CD8-positive, alpha-beta memory T cell (primary cell): ENCODE measurements around the gene DHX32. TPM values are rescaled to one million over a fixed set of nuclear protein-coding genes. Genes with fewer than 3 reads are reported as not detected.

Experiments
- CTCF ChIA-PET: fragments of 350-600 bp; sonication (Branson Sonifier 250); formaldehyde crosslinking; loops from one replicate; lab custom pipeline; 2021; ENCODE audit warnings: antibody characterized with exemption; lab: Charles Lee
- POLR2A ChIA-PET: fragments of 350-600 bp; sonication (Branson Sonifier 250); formaldehyde crosslinking; loops from one replicate; lab custom pipeline; 2021; ENCODE audit warnings: antibody characterized with exemption; lab: Charles Lee
- DNase-seq, 5 donors: peaks; one replicate each; pipeline versions ENCODE4 v3.0.0 to v3.0.0-alpha.2; 2020 to 2022; ENCODE audit warnings: mixed read lengths in 1 of 5
- H3K27ac ChIP-seq: one replicate; pipeline ENCODE4 v1.7.0; 2013; ENCODE audit warnings: low read depth, mild to moderate bottlenecking, low read length, moderate library complexity
- H3K27me3 ChIP-seq: 2 replicates; pipeline ENCODE4 v1.7.0; 2013; ENCODE audit warnings: low read length, mild to moderate bottlenecking; ENCODE audit not compliant: insufficient read depth, poor library complexity, severe bottlenecking
- H3K36me3 ChIP-seq: 2 replicates; pipeline ENCODE4 v1.7.0; 2013; ENCODE audit warnings: mild to moderate bottlenecking, low read length, moderate library complexity; ENCODE audit not compliant: insufficient read depth
- H3K4me1 ChIP-seq: 2 replicates; pipeline ENCODE4 v1.7.0; 2013; ENCODE audit warnings: mild to moderate bottlenecking, low read length, moderate library complexity; ENCODE audit not compliant: insufficient read depth
- H3K4me3 ChIP-seq: 2 replicates; pipeline ENCODE4 v1.7.0; 2013; ENCODE audit warnings: mild to moderate bottlenecking, low read length
- H3K9me3 ChIP-seq: 2 replicates; pipeline ENCODE4 v1.7.0; 2013; ENCODE audit warnings: mild to moderate bottlenecking, low read length
- H3K27ac Mint-ChIP-seq, 8 donors: one replicate each; pipeline ENCODE4 v1.8.0; 2020 to 2021; ENCODE audit warnings: mixed read lengths in 8 of 8, mild to moderate bottlenecking in 6 of 8, inconsistent platforms in 3 of 8, moderate library complexity in 3 of 8
- H3K27me3 Mint-ChIP-seq, 2 donors: one replicate each; pipeline ENCODE4 v1.8.0; 2020 to 2021; ENCODE audit warnings: mixed read lengths in 2 of 2, mild to moderate bottlenecking in 1 of 2, moderate library complexity in 1 of 2
- H3K36me3 Mint-ChIP-seq, 3 donors: one replicate each; pipeline ENCODE4 v1.8.0; 2020 to 2021; ENCODE audit warnings: mixed read lengths in 3 of 3, inconsistent platforms in 1 of 3, mild to moderate bottlenecking in 1 of 3
- H3K4me1 Mint-ChIP-seq, 3 donors: one replicate each; pipeline ENCODE4 v1.8.0; 2020 to 2021; ENCODE audit warnings: mixed read lengths in 3 of 3, inconsistent platforms in 1 of 3, mild to moderate bottlenecking in 1 of 3
- H3K4me3 Mint-ChIP-seq, 7 donors: one replicate each; pipeline ENCODE4 v1.8.0; 2020 to 2021; ENCODE audit warnings: mixed read lengths in 7 of 7, mild to moderate bottlenecking in 6 of 7, moderate library complexity in 4 of 7, inconsistent platforms in 2 of 7
- H3K9me3 Mint-ChIP-seq, 5 donors: one replicate each; pipeline ENCODE4 v1.8.0; 2020 to 2022; ENCODE audit warnings: mixed read lengths in 5 of 5, mild to moderate bottlenecking in 3 of 5, moderate library complexity in 2 of 5, inconsistent platforms in 1 of 5
- polyA plus RNA-seq: library from polyadenylated mRNA; unstranded; fragments of 300-500 nt; fragmentation: Illumina TruSeq; gene quantifications from one replicate; pipeline ENCODE4 v1.2.3, GENCODE V29; 2021
- total RNA-seq, 2 experiments: library from RNA; stranded (reverse); gene quantifications; one replicate each; pipeline ENCODE4 v1.2.3, GENCODE V29; 2021

Gene DHX32
- total and polyA plus RNA-seq, 3 experiments from 2014 or later: 8.4 to 11.0 (median 10.7) TPM

GRCh38 chr10:125820701-125821100 is 60.4 kb downstream of the DHX32 start:
- Mint-ChIP-seq H3K9me3 (no peaks in the 10 kb centered on the region), H3K27me3 (no peaks in the 10 kb centered on the region), H3K36me3 (peaks cover 0 to 4% (median 3%) of the 10 kb centered on the region in 3 donors), H3K4me3 (peak overlapping the region in 4 of 7 donors; percentile 2 to 87 (median 57)), H3K27ac (peak overlapping the region in 4 of 8 donors; percentile 14 to 84 (median 45)), H3K4me1 (peaks cover 17 to 38% (median 21%) of the 10 kb centered on the region in 3 donors)
- H3K4me1 ChIP-seq: peaks cover 37% of the 10 kb centered on the region
- H3K9me3 ChIP-seq: no peaks in the 10 kb centered on the region
- ChIA-PET POLR2A (no interaction called here), CTCF (no interaction called here)
- DNase-seq: no peak
- H3K4me3 ChIP-seq: no peak overlapping the region
- H3K36me3 ChIP-seq: no peaks in the 10 kb centered on the region
- H3K27me3 ChIP-seq: no peaks in the 10 kb centered on the region
- H3K27ac ChIP-seq: no peak overlapping the region

DNA sequence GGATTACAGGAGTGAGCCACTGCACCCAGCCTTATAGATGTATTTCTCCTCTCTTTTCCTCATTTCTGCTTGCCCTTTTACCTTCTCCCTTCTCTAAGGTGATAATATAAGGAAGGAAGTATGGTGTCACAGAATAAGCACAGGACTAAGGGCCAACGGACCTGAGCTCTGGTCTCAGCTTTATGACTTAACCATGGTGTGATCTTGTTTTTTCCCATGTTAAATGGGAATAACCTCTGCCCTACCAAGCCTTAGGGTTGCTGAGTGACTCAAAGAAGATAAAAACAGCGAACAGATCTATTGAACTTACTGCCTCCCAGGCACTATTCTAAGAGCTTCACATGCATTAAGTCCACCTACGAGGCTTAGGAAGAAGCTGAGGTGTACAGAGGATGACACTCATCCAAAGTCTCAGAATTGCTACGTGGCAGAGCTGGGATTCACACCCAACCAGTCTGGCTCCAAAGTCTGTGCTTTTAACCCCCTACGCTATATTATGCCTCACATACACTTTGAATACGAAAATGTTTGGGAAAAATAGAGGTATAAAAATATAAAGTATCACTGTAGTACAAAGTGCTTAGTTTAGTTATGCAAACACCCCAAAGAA is 63.6 kb downstream of the DHX32 start:
- peaks cover 4% of the 10 kb centered on the region for H3K36me3 ChIP-seq
- H3K4me3 Mint-ChIP-seq: no peak overlapping the region
- POLR2A ChIA-PET: no interaction called here

DNA sequence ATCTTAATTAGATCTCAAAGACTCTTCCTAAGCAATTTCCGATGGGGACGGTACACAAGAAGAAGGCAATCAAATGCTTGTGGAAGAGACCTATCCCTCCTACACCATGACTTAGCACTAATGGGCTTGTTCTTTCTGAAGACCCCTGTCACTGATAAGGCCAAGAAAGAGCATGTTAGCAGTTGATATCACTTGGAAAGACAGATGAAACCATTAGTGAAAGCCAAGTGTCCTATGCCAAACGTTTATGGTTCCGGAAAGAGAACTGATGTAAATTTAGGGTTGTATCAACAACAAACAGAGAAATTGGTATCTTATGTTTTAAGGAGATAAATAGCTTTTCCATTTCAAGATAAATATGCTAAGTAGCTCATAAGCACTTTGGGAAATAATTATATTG is 64.5 kb downstream of the DHX32 start:
- no peaks in the 10 kb centered on the region for H3K27me3 Mint-ChIP-seq
- ChIA-PET CTCF (no interaction called here), POLR2A (interaction anchor here (0.6 kb wide), 2 partner anchors 9 to 21 kb away, joined by 3 to 4 read pairs; no protein-coding TSS in a partner anchor)
- Histone ChIP-seq H3K9me3 (no peaks in the 10 kb centered on the region), H3K4me1 (peaks cover 11% of the 10 kb centered on the region), H3K36me3 (peaks cover 4% of the 10 kb centered on the region), H3K27ac (no peak overlapping the region), H3K27me3 (no peaks in the 10 kb centered on the region), H3K4me3 (no peak overlapping the region)
- no peaks in the 10 kb centered on the region for H3K9me3 Mint-ChIP-seq
- H3K4me3 Mint-ChIP-seq: no peak overlapping the region
- peaks cover 9 to 29% (median 16%) of the 10 kb centered on the region in 3 donors for H3K4me1 Mint-ChIP-seq
- peaks cover 15 to 38% (median 18%) of the 10 kb centered on the region in 3 donors for H3K36me3 Mint-ChIP-seq
- no peak for DNase-seq
- no peak overlapping the region for H3K27ac Mint-ChIP-seq

More for the DNA sequence above, 63.6 kb downstream of the DHX32 start:
- Histone ChIP-seq H3K27ac (no peak overlapping the region), H3K4me3 (no peak overlapping the region), H3K9me3 (no peaks in the 10 kb centered on the region), H3K4me1 (peaks cover 17% of the 10 kb centered on the region), H3K27me3 (no peaks in the 10 kb centered on the region)
- Mint-ChIP-seq H3K36me3 (peaks cover 15 to 35% (median 18%) of the 10 kb centered on the region in 3 donors), H3K27ac (peak overlapping the region in 1 of 8 donors; percentile 24), H3K27me3 (no peaks in the 10 kb centered on the region), H3K9me3 (no peaks in the 10 kb centered on the region), H3K4me1 (peaks cover 17 to 38% (median 21%) of the 10 kb centered on the region in 3 donors)
- DNase-seq: no peak
- CTCF ChIA-PET: no interaction called here

- H3K27me3 ChIP-seq: no peaks in the 10 kb centered on the region
- peak overlapping the region; percentile 3 for H3K27ac ChIP-seq
- no peaks in the 10 kb centered on the region for H3K9me3 Mint-ChIP-seq
- no peaks in the 10 kb centered on the region for H3K27me3 Mint-ChIP-seq
- H3K4me3 ChIP-seq: no peak overlapping the region
- DNase-seq: no peak
- no peaks in the 10 kb centered on the region for H3K9me3 ChIP-seq
- H3K4me1 Mint-ChIP-seq: peaks cover 1 to 21% (median 9%) of the 10 kb centered on the region in 3 donors
- H3K27ac Mint-ChIP-seq: no peak overlapping the region
- no peak overlapping the region for H3K4me3 Mint-ChIP-seq
- CTCF ChIA-PET: no interaction called here
- POLR2A ChIA-PET: no interaction called here
- H3K36me3 ChIP-seq: peaks cover 11% of the 10 kb centered on the region
- H3K4me1 ChIP-seq: peaks cover 4% of the 10 kb centered on the region
- H3K36me3 Mint-ChIP-seq: peaks cover 19 to 44% (median 22%) of the 10 kb centered on the region in 3 donors
Measured at GRCh38 chr10:125815764-125816163, 65.3 kb downstream of the DHX32 start.

DNA sequence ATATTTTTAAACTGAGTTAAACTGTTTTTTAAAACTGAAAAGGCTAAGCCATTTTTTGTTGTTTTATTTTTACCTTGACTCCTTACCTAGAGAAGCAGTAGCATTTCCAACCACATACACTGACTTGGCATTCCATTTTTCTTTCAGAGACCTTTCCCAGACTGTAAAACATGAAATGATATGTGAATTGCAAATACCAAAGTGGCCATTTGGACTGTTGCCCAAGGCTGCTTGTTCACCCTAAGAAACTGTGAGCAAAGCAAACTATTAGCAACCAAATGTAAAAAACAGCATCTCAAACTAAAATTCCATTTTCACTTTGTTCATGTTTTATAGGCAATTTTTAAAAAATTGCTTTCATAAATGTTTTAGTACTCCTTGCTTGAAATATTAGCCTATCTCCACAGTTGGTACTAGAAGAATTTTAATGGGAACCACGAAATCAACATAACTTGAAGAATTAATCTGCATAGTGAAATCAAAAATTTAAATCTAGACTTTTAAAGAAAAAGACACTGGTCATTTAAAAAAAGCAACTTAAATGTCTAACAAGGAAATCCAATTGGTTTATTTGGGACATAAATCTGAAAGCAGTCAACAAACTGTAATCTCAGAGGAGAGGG is 68.9 kb downstream of the DHX32 start:
- Mint-ChIP-seq H3K4me1 (peaks cover 6 to 10% (median 9%) of the 10 kb centered on the region in 3 donors), H3K27me3 (no peaks in the 10 kb centered on the region), H3K36me3 (peaks cover 20 to 70% (median 33%) of the 10 kb centered on the region in 3 donors), H3K27ac (no peak overlapping the region), H3K9me3 (no peaks in the 10 kb centered on the region), H3K4me3 (no peak overlapping the region)
- Histone ChIP-seq H3K4me3 (no peak overlapping the region), H3K36me3 (peaks cover 11% of the 10 kb centered on the region), H3K4me1 (no peaks in the 10 kb centered on the region), H3K27ac (no peak overlapping the region), H3K9me3 (no peaks in the 10 kb centered on the region), H3K27me3 (no peaks in the 10 kb centered on the region)
- ChIA-PET CTCF (no interaction called here), POLR2A (no interaction called here)
- DNase-seq: no peak

GRCh38 chr10:125811251-125811650 is 69.8 kb downstream of the DHX32 start:
- Mint-ChIP-seq H3K27ac (no peak overlapping the region), H3K9me3 (no peaks in the 10 kb centered on the region), H3K4me3 (no peak overlapping the region), H3K27me3 (no peaks in the 10 kb centered on the region), H3K36me3 (peaks cover 20 to 79% (median 32%) of the 10 kb centered on the region in 3 donors), H3K4me1 (peaks cover 4 to 9% (median 6%) of the 10 kb centered on the region in 3 donors)
- H3K36me3 ChIP-seq: peaks cover 11% of the 10 kb centered on the region
- no peak overlapping the region for H3K27ac ChIP-seq
- H3K4me3 ChIP-seq: no peak overlapping the region
- ChIA-PET CTCF (no interaction called here), POLR2A (no interaction called here)
- H3K4me1 ChIP-seq: no peaks in the 10 kb centered on the region
- DNase-seq: no peak
- no peaks in the 10 kb centered on the region for H3K27me3 ChIP-seq
- H3K9me3 ChIP-seq: no peaks in the 10 kb centered on the region

GRCh38 chr10:125808047-125808446 is 73.0 kb downstream of the DHX32 start:
- peaks cover 21% of the 10 kb centered on the region for H3K36me3 ChIP-seq
- POLR2A ChIA-PET: no interaction called here

GRCh38 chr10:125802739-125803138 is 78.4 kb downstream of the DHX32 start:
- POLR2A ChIA-PET: no interaction called here
- Mint-ChIP-seq H3K27ac (peak overlapping the region in 1 of 8 donors; percentile 73), H3K4me3 (no peak overlapping the region), H3K4me1 (peaks cover 0 to 4% (median 4%) of the 10 kb centered on the region in 3 donors), H3K27me3 (peaks cover 0 to 1% of the 10 kb centered on the region in 2 donors), H3K9me3 (no peaks in the 10 kb centered on the region), H3K36me3 (peaks cover 0 to 85% (median 16%) of the 10 kb centered on the region in 3 donors)
- Histone ChIP-seq H3K36me3 (peaks cover 13% of the 10 kb centered on the region), H3K9me3 (no peaks in the 10 kb centered on the region), H3K4me3 (no peak overlapping the region), H3K4me1 (no peaks in the 10 kb centered on the region), H3K27me3 (no peaks in the 10 kb centered on the region), H3K27ac (no peak overlapping the region)
- no peak for DNase-seq
- CTCF ChIA-PET: no interaction called here

More at GRCh38 chr10:125808047-125808446, 73.0 kb downstream of the DHX32 start:
- H3K9me3 Mint-ChIP-seq: no peaks in the 10 kb centered on the region
- no peaks in the 10 kb centered on the region for H3K27me3 ChIP-seq
- no peak overlapping the region for H3K4me3 Mint-ChIP-seq
- peaks cover 8 to 75% (median 23%) of the 10 kb centered on the region in 3 donors for H3K36me3 Mint-ChIP-seq
- no peak overlapping the region for H3K27ac ChIP-seq
- H3K27me3 Mint-ChIP-seq: no peaks in the 10 kb centered on the region
- peak overlapping the region in 2 of 8 donors; percentile 29 to 81 for H3K27ac Mint-ChIP-seq
- H3K4me1 ChIP-seq: no peaks in the 10 kb centered on the region
- H3K4me3 ChIP-seq: no peak overlapping the region
- DNase-seq: no peak
- H3K4me1 Mint-ChIP-seq: peaks cover 3 to 9% (median 6%) of the 10 kb centered on the region in 3 donors
- CTCF ChIA-PET: no interaction called here
- H3K9me3 ChIP-seq: no peaks in the 10 kb centered on the region
